HepG2 (cell line): ENCODE results near the gene STX1B. TPM values are rescaled to one million over a fixed set of nuclear protein-coding genes. Genes with fewer than 3 reads are reported as not detected.

Experiments
- ATF6 ChIP-seq: sonication (generic); formaldehyde crosslinking; conservative IDR thresholded peaks from 2 replicates; pipeline ENCODE4 v1.4.0; 2020; ENCODE audit warnings: missing genetic modification reagents
- DMTF1 ChIP-seq: sonication (generic); formaldehyde crosslinking; IDR thresholded peaks from 2 replicates; pipeline ENCODE4 v1.4.0; 2020; ENCODE audit warnings: mild to moderate bottlenecking, missing genetic modification reagents
- FOXO1 ChIP-seq: sonication (generic); formaldehyde crosslinking; IDR thresholded peaks from 2 replicates; pipeline ENCODE4 v1.4.0; 2020; ENCODE audit warnings: missing genetic modification reagents
- FOXP4 ChIP-seq: sonication (generic); formaldehyde crosslinking; IDR thresholded peaks from 2 replicates; pipeline ENCODE4 v1.4.0; 2020; ENCODE audit warnings: missing genetic modification reagents
- GLI4 ChIP-seq: sonication (generic); formaldehyde crosslinking; IDR thresholded peaks from 2 replicates; pipeline ENCODE4 v1.5.1; 2020; ENCODE audit warnings: missing genetic modification reagents, mild to moderate bottlenecking, moderate library complexity, borderline replicate concordance
- GMEB2 ChIP-seq: IDR thresholded peaks from 2 replicates; pipeline ENCODE4 v1.6.1; 2016; ENCODE audit warnings: missing biosample characterization, missing genetic modification reagents, low read depth
- HCFC1 ChIP-seq: fragments of 150-350 bp; IDR thresholded peaks from 2 replicates; pipeline ENCODE4 v1.6.1; 2014; ENCODE audit warnings: low read depth, low read length
- MXD3 ChIP-seq: IDR thresholded peaks from 2 replicates; pipeline ENCODE4 v1.6.1; 2016; ENCODE audit warnings: mild to moderate bottlenecking, missing biosample characterization, missing genetic modification reagents
- NFE2L1 ChIP-seq: sonication (generic); formaldehyde crosslinking; IDR thresholded peaks from 2 replicates; pipeline ENCODE4 v1.4.0; 2020; ENCODE audit warnings: missing genetic modification reagents, mild to moderate bottlenecking, borderline replicate concordance
- NKX3-1 ChIP-seq: sonication (generic); formaldehyde crosslinking; IDR thresholded peaks from 2 replicates; pipeline ENCODE4 v1.5.0; 2020; ENCODE audit warnings: missing genetic modification reagents
- RAD21 ChIP-seq: fragments of 450-650 bp; formaldehyde crosslinking; IDR thresholded peaks from 2 replicates; pipeline ENCODE4 v1.5.0; 2020; ENCODE audit warnings: mild to moderate bottlenecking
- SAP130 ChIP-seq: IDR thresholded peaks from 2 replicates; pipeline ENCODE4 v1.6.1; 2016; ENCODE audit warnings: low read depth
- SKI ChIP-seq: fragments of 450-650 bp; IDR thresholded peaks from one replicate; pipeline ENCODE4 v1.6.1; 2018; ENCODE audit warnings: mild to moderate bottlenecking; ENCODE audit not compliant: partially characterized antibody
- SMAD9 ChIP-seq: sonication (generic); formaldehyde crosslinking; IDR thresholded peaks from 2 replicates; pipeline ENCODE4 v1.5.1; 2020; ENCODE audit warnings: mild to moderate bottlenecking, missing genetic modification reagents
- SMARCC2 ChIP-seq: fragments of 450-650 bp; IDR thresholded peaks from 2 replicates; pipeline ENCODE4 v1.6.1; 2017; ENCODE audit warnings: antibody characterized with exemption, mild to moderate bottlenecking
- SNAI1 ChIP-seq: sonication (generic); formaldehyde crosslinking; IDR thresholded peaks from 2 replicates; pipeline ENCODE4 v1.5.0; 2020; ENCODE audit warnings: mild to moderate bottlenecking, missing genetic modification reagents, borderline replicate concordance
- SP140L ChIP-seq: sonication (generic); formaldehyde crosslinking; IDR thresholded peaks from 2 replicates; pipeline ENCODE4 v1.4.0; 2020; ENCODE audit warnings: missing genetic modification reagents, borderline replicate concordance
- THAP11 ChIP-seq: IDR thresholded peaks from 2 replicates; pipeline ENCODE4 v1.6.1; 2016; ENCODE audit warnings: missing biosample characterization, missing genetic modification reagents
- XRCC5 ChIP-seq: fragments of 200-400 bp; formaldehyde crosslinking; optimal IDR thresholded peaks from 2 replicates; pipeline ENCODE3; 2017; ENCODE audit warnings: mild to moderate bottlenecking, low read length
- ZBTB1 ChIP-seq: sonication (generic); formaldehyde crosslinking; IDR thresholded peaks from 2 replicates; pipeline ENCODE4 v1.4.0; 2020; ENCODE audit warnings: missing genetic modification reagents, borderline replicate concordance
- ZNF782 ChIP-seq: sonication (generic); formaldehyde crosslinking; IDR thresholded peaks from 2 replicates; pipeline ENCODE4 v1.4.0; 2020; ENCODE audit warnings: missing genetic modification reagents, mild to moderate bottlenecking, borderline replicate concordance
- ZNF891 ChIP-seq: sonication (generic); formaldehyde crosslinking; IDR thresholded peaks from 2 replicates; pipeline ENCODE4 v1.5.0; 2020; ENCODE audit warnings: mild to moderate bottlenecking, missing genetic modification reagents
- polyA plus RNA-seq, 8 experiments: library from polyadenylated mRNA; depleted of rRNA in 3 of 8; stranded (reverse) in 7 of 8; unstranded in 1 of 8; fragments of >200 nt; fragmentation: Illumina TruSeq in 4 of 8; extraction: Trizol in 4 of 8; gene quantifications; 2 replicates each; pipeline versions ENCODE4 v1.2.1 to v1.2.3, GENCODE V29; 2011 to 2016; ENCODE audit warnings: low read depth in 4 of 8, missing spikeins in 1 of 8, mixed read lengths in 1 of 8; ENCODE audit not compliant: insufficient read depth in 1 of 8
- total RNA-seq, 5 experiments: library from RNA; depleted of rRNA; stranded (reverse); fragments of >200 nt; fragmentation: Illumina TruSeq; extraction: Trizol; gene quantifications; 2 replicates each; pipeline ENCODE4 v1.2.3, GENCODE V29; 2016; ENCODE audit warnings: low read depth in 1 of 5

Gene STX1B
- total and polyA plus RNA-seq, 2 of the 13 experiments (the other 11 are each of a cell fraction or from before 2014, with no cell fraction given), result 2.1 to 3.0 TPM

- no peak for TF ChIP-seq GMEB2 (CRISPR knock-in tag)
- no peak; the same call in 1 of the 2 replicates for TF ChIP-seq FOXO1 (CRISPR knock-in tag)
- no peak for TF ChIP-seq SMAD9 (CRISPR knock-in tag)
- TF ChIP-seq SAP130 (CRISPR knock-in tag), result peak; percentile 85
- no peak for TF ChIP-seq NKX3-1 (CRISPR knock-in tag)
- no peak for TF ChIP-seq DMTF1 (CRISPR knock-in tag)
- peak; percentile 44 for TF ChIP-seq SKI
- TF ChIP-seq XRCC5, result peak; percentile 92
- TF ChIP-seq SMARCC2, result no peak
- no peak for TF ChIP-seq NFE2L1 (CRISPR knock-in tag)
- no peak for TF ChIP-seq ATF6
- no peak for TF ChIP-seq ZBTB1 (CRISPR knock-in tag)
- TF ChIP-seq THAP11 (CRISPR knock-in tag), result peak; percentile 80
- no peak; the same call in 1 of the 2 replicates for TF ChIP-seq FOXP4 (CRISPR knock-in tag)
- TF ChIP-seq GLI4 (CRISPR knock-in tag), result no peak
- no peak for TF ChIP-seq SP140L (CRISPR knock-in tag)
- no peak for TF ChIP-seq SNAI1 (CRISPR knock-in tag)
- peak; percentile 92 for TF ChIP-seq RAD21
- TF ChIP-seq HCFC1, result 0 out of 2 replicates have a peak, but pooled peaks have one; percentile 20
- peak; percentile 20 for TF ChIP-seq ZNF891 (CRISPR knock-in tag)
- TF ChIP-seq MXD3 (CRISPR knock-in tag), result no peak
- TF ChIP-seq ZNF782 (CRISPR knock-in tag), result peak; percentile 71; the same call in 1 of the 2 replicates
Measured at GRCh38 chr16:30941600-30942425, 68.6 kb downstream of the STX1B start (continued).
